ENCODE data around the gene HBEGF.
"Not testable (repeated sequence)": the region's sequence is repeated elsewhere in the genome, so short reads cannot be mapped to it uniquely, and the experiment has no call there.

The HBEGF gene

GRCh38 chr5:140345919-140346347, 470 bp downstream of the HBEGF start:
- peaks cover 0 to 2% of the 10 kb centered on the region in 2 donors for H3K36me3 ChIP-seq (ENCODE audit: control insufficient read depth in 2 of 2, insufficient read depth in 2 of 2, low read length in 2 of 2)
- no peaks in the 10 kb centered on the region for H3K9me3 ChIP-seq (ENCODE audit: control insufficient read depth in 2 of 2, low read length in 2 of 2)
- peak overlapping the region; percentile 86 to 89 for H3K4me3 ChIP-seq (ENCODE audit: low read length in 2 of 2)
- peaks cover 58% of the 10 kb centered on the region for H3K4me1 ChIP-seq (ENCODE audit: control insufficient read depth, insufficient read depth, low read length)
- peak overlapping the region; percentile 79 to 85 for H3K9ac ChIP-seq (ENCODE audit: low read length in 2 of 2)
- no peaks in the 10 kb centered on the region for H3K27me3 ChIP-seq (ENCODE audit: control insufficient read depth in 1 of 2, insufficient read depth in 2 of 2, low read length in 2 of 2)
- peak overlapping the region; percentile 77 for H3K27ac ChIP-seq (ENCODE audit: low read length)

GRCh38 chr5:140344683-140345423, 1.6 kb downstream of the HBEGF start:
- Histone ChIP-seq H3K4me3 (ENCODE audit: low read length in 2 of 2) (peak overlapping the region; percentile 86 to 89), H3K9ac (ENCODE audit: low read length in 2 of 2) (peak overlapping the region; percentile 79 to 85), H3K9me3 (ENCODE audit: control insufficient read depth in 2 of 2, low read length in 2 of 2) (no peaks in the 10 kb centered on the region), H3K27ac (ENCODE audit: low read length) (peak overlapping the region; percentile 77), H3K27me3 (ENCODE audit: control insufficient read depth in 1 of 2, insufficient read depth in 2 of 2, low read length in 2 of 2) (no peaks in the 10 kb centered on the region), H3K4me1 (ENCODE audit: control insufficient read depth, insufficient read depth, low read length) (peaks cover 63% of the 10 kb centered on the region), H3K36me3 (ENCODE audit: control insufficient read depth in 2 of 2, insufficient read depth in 2 of 2, low read length in 2 of 2) (peaks cover 0 to 2% of the 10 kb centered on the region in 2 donors)

- H3K27ac ChIP-seq (ENCODE audit: low read length); H3K27me3 ChIP-seq (ENCODE audit: control insufficient read depth in 1 of 2, insufficient read depth in 2 of 2, low read length in 2 of 2); H3K36me3 ChIP-seq (ENCODE audit: control insufficient read depth in 2 of 2, insufficient read depth in 2 of 2, low read length in 2 of 2); H3K9me3 ChIP-seq (ENCODE audit: control insufficient read depth in 2 of 2, low read length in 2 of 2); H3K9ac ChIP-seq (ENCODE audit: low read length in 2 of 2): not testable (repeated sequence)
- H3K4me3 ChIP-seq (ENCODE audit: low read length in 2 of 2): peak overlapping the region in 1 of 2 donors; percentile 10
- peaks cover 65% of the 10 kb centered on the region for H3K4me1 ChIP-seq (ENCODE audit: control insufficient read depth, insufficient read depth, low read length)
These were observed 2.6 kb downstream of the HBEGF start for GRCh38 chr5:140343849-140344248.

DNA sequence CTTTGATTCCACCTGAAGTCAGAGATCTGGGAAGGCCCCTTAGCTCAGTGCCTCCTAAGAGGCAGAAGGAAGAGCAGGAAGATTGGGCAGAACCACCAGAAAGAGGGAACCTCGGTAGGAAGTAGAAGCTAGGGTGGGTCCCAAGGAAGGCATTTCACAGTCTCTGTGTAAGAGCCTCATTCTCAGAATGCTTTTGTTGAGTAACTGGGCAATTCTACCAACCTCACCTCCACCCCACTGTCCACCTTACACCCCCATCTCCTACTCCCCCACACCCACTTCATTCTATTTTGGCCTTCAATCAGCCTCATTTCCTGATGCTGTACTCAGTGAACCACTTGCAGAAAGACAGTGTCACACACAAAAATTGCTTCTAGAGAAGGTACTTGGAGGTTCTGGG, 3.5 kb downstream of the HBEGF start:
- peak overlapping the region; percentile 66 for H3K27ac ChIP-seq (ENCODE audit: low read length)
- peaks cover 0 to 2% of the 10 kb centered on the region in 2 donors for H3K36me3 ChIP-seq (ENCODE audit: control insufficient read depth in 2 of 2, insufficient read depth in 2 of 2, low read length in 2 of 2)
- no peak overlapping the region for H3K4me3 ChIP-seq (ENCODE audit: low read length in 2 of 2)
- H3K27me3 ChIP-seq (ENCODE audit: control insufficient read depth in 1 of 2, insufficient read depth in 2 of 2, low read length in 2 of 2): no peaks in the 10 kb centered on the region
- no peak overlapping the region for H3K9ac ChIP-seq (ENCODE audit: low read length in 2 of 2)
- H3K9me3 ChIP-seq (ENCODE audit: control insufficient read depth in 2 of 2, low read length in 2 of 2): no peaks in the 10 kb centered on the region
- peaks cover 68% of the 10 kb centered on the region for H3K4me1 ChIP-seq (ENCODE audit: control insufficient read depth, insufficient read depth, low read length)

DNA sequence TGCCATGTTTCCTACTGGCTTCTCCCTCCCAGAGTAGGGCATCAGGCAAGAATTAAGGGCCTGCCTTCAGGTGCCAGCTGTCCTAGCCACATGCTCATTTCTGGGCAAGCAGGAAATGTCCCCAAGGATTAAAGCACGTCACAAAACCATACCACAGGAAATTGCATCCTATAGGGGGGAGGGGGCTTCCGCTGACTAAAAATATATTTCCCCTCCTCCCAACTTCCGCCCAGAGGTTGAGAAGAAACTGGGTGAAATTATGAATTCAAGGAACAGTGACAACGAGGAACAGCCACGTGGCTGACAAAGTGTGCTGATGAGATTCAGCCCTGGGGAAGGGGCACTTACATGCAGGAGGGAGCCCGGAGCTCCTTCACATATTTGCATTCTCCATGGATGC, 4.1 kb downstream of the HBEGF start:
- H3K4me3 ChIP-seq (ENCODE audit: low read length in 2 of 2): no peak overlapping the region
- peak overlapping the region; percentile 66 for H3K27ac ChIP-seq (ENCODE audit: low read length)
- H3K27me3 ChIP-seq (ENCODE audit: control insufficient read depth in 1 of 2, insufficient read depth in 2 of 2, low read length in 2 of 2): no peaks in the 10 kb centered on the region
- H3K36me3 ChIP-seq (ENCODE audit: control insufficient read depth in 2 of 2, insufficient read depth in 2 of 2, low read length in 2 of 2): peaks cover 0 to 2% of the 10 kb centered on the region in 2 donors
- no peak overlapping the region for H3K9ac ChIP-seq (ENCODE audit: low read length in 2 of 2)
- peaks cover 69% of the 10 kb centered on the region for H3K4me1 ChIP-seq (ENCODE audit: control insufficient read depth, insufficient read depth, low read length)
- H3K9me3 ChIP-seq (ENCODE audit: control insufficient read depth in 2 of 2, low read length in 2 of 2): no peaks in the 10 kb centered on the region

GRCh38 chr5:140341591-140341990, 4.8 kb downstream of the HBEGF start:
- H3K4me1 ChIP-seq (ENCODE audit: control insufficient read depth, insufficient read depth, low read length): peaks cover 69% of the 10 kb centered on the region
- no peaks in the 10 kb centered on the region for H3K9me3 ChIP-seq (ENCODE audit: control insufficient read depth in 2 of 2, low read length in 2 of 2)
- peak overlapping the region; percentile 66 for H3K27ac ChIP-seq (ENCODE audit: low read length)
- H3K36me3 ChIP-seq (ENCODE audit: control insufficient read depth in 2 of 2, insufficient read depth in 2 of 2, low read length in 2 of 2): peaks cover 0 to 2% of the 10 kb centered on the region in 2 donors
- peak overlapping the region; percentile 8 to 23 for H3K4me3 ChIP-seq (ENCODE audit: low read length in 2 of 2)
- H3K9ac ChIP-seq (ENCODE audit: low read length in 2 of 2): peak overlapping the region in 1 of 2 donors; percentile 10
- H3K27me3 ChIP-seq (ENCODE audit: control insufficient read depth in 1 of 2, insufficient read depth in 2 of 2, low read length in 2 of 2): no peaks in the 10 kb centered on the region

GRCh38 chr5:140340605-140341121, 5.7 kb downstream of the HBEGF start:
- Histone ChIP-seq H3K36me3 (ENCODE audit: control insufficient read depth in 2 of 2, insufficient read depth in 2 of 2, low read length in 2 of 2) (peaks cover 1 to 2% of the 10 kb centered on the region in 2 donors), H3K27ac (ENCODE audit: low read length) (peak overlapping the region; percentile 66), H3K4me1 (ENCODE audit: control insufficient read depth, insufficient read depth, low read length) (peaks cover 75% of the 10 kb centered on the region), H3K9me3 (ENCODE audit: control insufficient read depth in 2 of 2, low read length in 2 of 2) (no peaks in the 10 kb centered on the region), H3K9ac (ENCODE audit: low read length in 2 of 2) (no peak overlapping the region), H3K4me3 (ENCODE audit: low read length in 2 of 2) (no peak overlapping the region), H3K27me3 (ENCODE audit: control insufficient read depth in 1 of 2, insufficient read depth in 2 of 2, low read length in 2 of 2) (no peaks in the 10 kb centered on the region)

GRCh38 chr5:140339636-140340035, 6.8 kb downstream of the HBEGF start:
- Histone ChIP-seq H3K9me3 (ENCODE audit: control insufficient read depth in 2 of 2, low read length in 2 of 2) (no peaks in the 10 kb centered on the region), H3K4me1 (ENCODE audit: control insufficient read depth, insufficient read depth, low read length) (peaks cover 64% of the 10 kb centered on the region), H3K27me3 (ENCODE audit: control insufficient read depth in 1 of 2, insufficient read depth in 2 of 2, low read length in 2 of 2) (no peaks in the 10 kb centered on the region), H3K27ac (ENCODE audit: low read length) (no peak overlapping the region), H3K9ac (ENCODE audit: low read length in 2 of 2) (no peak overlapping the region), H3K36me3 (ENCODE audit: control insufficient read depth in 2 of 2, insufficient read depth in 2 of 2, low read length in 2 of 2) (peaks cover 6 to 8% of the 10 kb centered on the region in 2 donors), H3K4me3 (ENCODE audit: low read length in 2 of 2) (no peak overlapping the region)

- Histone ChIP-seq H3K4me3 (ENCODE audit: low read length in 2 of 2) (no peak overlapping the region), H3K36me3 (ENCODE audit: control insufficient read depth in 2 of 2, insufficient read depth in 2 of 2, low read length in 2 of 2) (peaks cover 9 to 12% of the 10 kb centered on the region in 2 donors), H3K4me1 (ENCODE audit: control insufficient read depth, insufficient read depth, low read length) (peaks cover 60% of the 10 kb centered on the region), H3K27me3 (ENCODE audit: control insufficient read depth in 1 of 2, insufficient read depth in 2 of 2, low read length in 2 of 2) (no peaks in the 10 kb centered on the region), H3K9ac (ENCODE audit: low read length in 2 of 2) (no peak overlapping the region), H3K27ac (ENCODE audit: low read length) (peak overlapping the region; percentile 18), H3K9me3 (ENCODE audit: control insufficient read depth in 2 of 2, low read length in 2 of 2) (no peaks in the 10 kb centered on the region)
These were observed 7.5 kb downstream of the HBEGF start for GRCh38 chr5:140338908-140339307.

- H3K4me3 ChIP-seq (ENCODE audit: low read length in 2 of 2): no peak overlapping the region
- peaks cover 9 to 14% of the 10 kb centered on the region in 2 donors for H3K36me3 ChIP-seq (ENCODE audit: control insufficient read depth in 2 of 2, insufficient read depth in 2 of 2, low read length in 2 of 2)
- no peaks in the 10 kb centered on the region for H3K9me3 ChIP-seq (ENCODE audit: control insufficient read depth in 2 of 2, low read length in 2 of 2)
- H3K4me1 ChIP-seq (ENCODE audit: control insufficient read depth, insufficient read depth, low read length): peaks cover 57% of the 10 kb centered on the region
- H3K9ac ChIP-seq (ENCODE audit: low read length in 2 of 2): no peak overlapping the region
- peak overlapping the region; percentile 18 for H3K27ac ChIP-seq (ENCODE audit: low read length)
- no peaks in the 10 kb centered on the region for H3K27me3 ChIP-seq (ENCODE audit: control insufficient read depth in 1 of 2, insufficient read depth in 2 of 2, low read length in 2 of 2)
These were observed 8.1 kb downstream of the HBEGF start for GRCh38 chr5:140338336-140338735.

- Histone ChIP-seq H3K9me3 (ENCODE audit: control insufficient read depth in 2 of 2, low read length in 2 of 2) (no peaks in the 10 kb centered on the region), H3K4me3 (ENCODE audit: low read length in 2 of 2) (no peak overlapping the region), H3K36me3 (ENCODE audit: control insufficient read depth in 2 of 2, insufficient read depth in 2 of 2, low read length in 2 of 2) (peaks cover 14 to 18% of the 10 kb centered on the region in 2 donors), H3K9ac (ENCODE audit: low read length in 2 of 2) (no peak overlapping the region), H3K27me3 (ENCODE audit: control insufficient read depth in 1 of 2, insufficient read depth in 2 of 2, low read length in 2 of 2) (no peaks in the 10 kb centered on the region), H3K4me1 (ENCODE audit: control insufficient read depth, insufficient read depth, low read length) (peaks cover 52% of the 10 kb centered on the region), H3K27ac (ENCODE audit: low read length) (no peak overlapping the region)
These were observed 8.5 kb downstream of the HBEGF start for GRCh38 chr5:140337880-140338279.
